Right forelimb (tissue), 1 donor: ENCODE results near the gene RFK.
"Not testable (repeated sequence)": the region's sequence is repeated elsewhere in the genome, so short reads cannot be mapped to it uniquely, and the experiment has no call there.

Source experiments
- DNase-seq: peaks from one replicate; pipeline ENCODE4 v3.0.0-alpha.2; 2018

Gene RFK

DNA sequence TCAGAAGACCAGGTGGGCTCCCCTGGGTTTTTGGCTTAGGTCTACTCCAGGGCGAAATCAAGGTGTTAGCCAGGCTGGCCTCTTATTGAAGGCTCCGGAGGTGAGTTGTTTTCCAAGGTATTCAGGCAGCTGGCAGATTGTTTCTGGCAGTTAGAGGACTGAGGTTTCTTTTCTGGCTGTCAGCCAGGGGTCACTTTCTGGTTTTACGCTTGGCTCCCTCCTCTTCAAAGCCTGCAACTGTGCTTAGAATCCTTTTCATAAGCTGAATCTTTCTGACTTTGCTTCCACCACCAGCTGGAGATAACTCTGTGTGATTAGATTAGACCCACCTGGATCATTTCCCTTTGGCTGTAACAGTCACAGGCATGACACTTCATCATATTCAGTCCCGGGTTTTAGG lies 24.6 kb downstream of the RFK start:
- DNase-seq, result peak; percentile 50

DNA sequence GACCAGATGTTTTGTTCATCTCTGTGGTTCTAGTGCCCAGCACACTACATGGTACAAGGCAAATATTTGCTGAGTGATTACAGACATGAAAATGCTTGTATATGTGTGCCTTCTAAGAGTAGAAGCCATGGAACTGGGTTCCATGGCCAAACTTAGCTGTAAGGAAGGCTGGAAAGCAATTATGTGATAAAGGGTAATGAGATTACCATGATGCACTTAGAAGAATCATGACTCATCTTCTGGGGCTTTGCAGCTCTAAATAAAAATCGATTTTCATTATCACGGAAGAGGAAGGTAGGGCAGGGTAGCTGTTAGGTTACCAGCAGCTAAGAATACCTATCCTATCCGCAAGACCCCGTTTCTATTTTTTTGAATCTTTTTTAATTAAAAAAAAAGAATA lies 28.0 kb downstream of the RFK start:
- no peak for DNase-seq

DNA sequence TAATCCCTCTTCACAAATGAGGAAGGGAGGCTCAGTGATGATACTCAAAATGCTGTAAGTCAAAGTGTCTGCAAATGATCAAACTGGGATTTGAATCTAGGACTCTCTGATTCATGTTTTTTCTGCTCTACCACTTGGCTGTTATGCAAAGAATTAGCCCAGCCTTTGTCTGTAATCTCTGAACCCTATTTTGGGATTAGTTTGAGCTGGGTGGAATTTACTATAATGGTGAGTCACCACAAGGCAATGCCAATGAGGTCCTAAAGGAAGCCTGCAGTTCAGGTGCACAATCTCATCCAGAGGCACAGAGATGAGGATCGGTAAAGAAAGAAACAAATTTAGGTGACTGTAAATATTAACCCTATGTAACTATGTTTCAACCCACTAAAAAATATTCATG lies 29.2 kb downstream of the RFK start:
- no peak for DNase-seq

DNA sequence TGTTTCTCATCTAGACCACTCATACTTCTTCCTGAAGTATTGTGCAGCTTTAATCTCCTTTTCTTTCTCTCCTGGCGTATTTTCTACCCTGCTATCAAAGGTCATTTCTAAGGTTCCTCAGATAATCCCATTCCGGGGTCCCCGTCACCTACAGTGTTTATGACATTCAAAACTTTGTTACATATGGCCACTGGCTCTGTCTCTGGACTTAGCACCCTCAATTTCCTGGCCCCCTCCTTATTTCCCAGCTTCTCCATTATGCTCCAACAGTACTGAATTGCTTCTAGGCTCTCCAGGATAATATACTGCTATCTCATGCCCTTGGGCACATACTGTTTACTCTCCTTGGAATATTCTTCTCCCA lies 31.2 kb downstream of the RFK start:
- no peak for DNase-seq

DNA sequence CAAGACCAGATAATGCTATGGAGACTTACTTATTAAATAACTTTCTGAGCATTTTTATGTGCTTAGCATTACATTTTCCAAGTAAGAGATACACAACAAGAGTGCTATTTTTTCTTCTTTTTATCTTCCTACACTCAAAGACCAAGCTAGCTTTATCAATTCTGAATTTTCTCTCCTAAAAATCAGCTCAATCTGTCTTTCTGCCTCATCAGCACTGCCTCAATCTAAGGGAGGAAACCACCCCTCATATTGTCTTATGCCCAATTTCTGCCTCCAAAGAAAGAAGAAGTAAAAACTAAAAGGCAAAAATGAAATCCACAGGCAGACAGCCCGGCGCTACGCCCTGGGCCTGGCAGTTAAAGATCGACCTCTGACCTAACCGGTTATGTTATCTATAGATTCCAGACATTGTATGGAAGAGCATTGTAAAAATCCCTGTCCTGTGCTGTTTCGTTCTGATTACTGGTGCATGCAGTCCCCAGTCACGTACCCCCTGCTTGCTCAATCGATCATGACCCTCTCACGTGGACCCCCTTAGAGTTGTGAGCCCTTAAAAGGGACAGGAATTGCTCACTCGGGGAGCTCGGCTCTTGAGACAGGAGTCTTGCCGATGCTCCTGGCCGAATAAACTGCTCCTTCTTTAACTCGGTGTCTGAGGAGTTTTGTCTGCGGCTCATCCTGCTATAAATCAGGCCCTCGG lies 31.7 kb downstream of the RFK start:
- not testable (repeated sequence) for DNase-seq

DNA sequence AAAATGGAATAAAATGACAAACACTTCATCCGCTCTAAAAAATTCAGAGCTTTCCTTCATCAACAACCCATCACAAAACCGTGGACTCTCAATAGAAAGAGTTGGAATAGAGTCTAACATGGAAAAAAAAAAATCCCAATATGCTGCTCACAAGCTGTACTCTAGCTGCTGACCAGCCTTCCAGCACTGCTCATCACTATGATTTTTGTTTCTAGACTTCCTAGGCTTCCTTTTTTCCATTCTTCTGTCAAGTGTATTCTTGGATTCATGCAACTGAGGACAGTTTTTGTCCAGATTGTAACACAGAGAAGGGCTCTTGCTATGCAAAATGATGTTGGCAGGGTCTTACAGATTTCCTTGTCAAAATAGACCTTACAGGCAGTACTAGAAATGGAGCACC lies 34.5 kb downstream of the RFK start:
- no peak for DNase-seq

DNA sequence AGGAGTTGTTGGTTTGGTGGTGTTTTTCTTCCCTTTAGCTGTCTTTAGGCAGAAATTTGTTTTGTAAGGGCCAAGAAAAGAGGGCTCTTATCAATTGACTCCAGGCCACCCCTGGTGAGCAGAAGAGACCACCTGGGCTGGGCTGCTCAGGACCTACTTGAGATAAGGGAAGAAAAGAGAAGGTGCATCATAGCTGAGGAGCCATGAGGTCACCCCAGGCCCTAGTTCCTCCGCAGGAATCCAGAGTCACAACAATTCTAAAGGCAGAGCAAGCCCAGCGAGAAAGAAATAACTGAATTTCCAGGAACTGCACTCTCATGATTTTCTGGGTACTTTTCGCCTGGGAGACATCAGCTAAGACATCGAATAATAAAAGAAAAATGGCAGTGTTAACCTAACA lies 34.9 kb downstream of the RFK start:
- DNase-seq, result no peak

DNA sequence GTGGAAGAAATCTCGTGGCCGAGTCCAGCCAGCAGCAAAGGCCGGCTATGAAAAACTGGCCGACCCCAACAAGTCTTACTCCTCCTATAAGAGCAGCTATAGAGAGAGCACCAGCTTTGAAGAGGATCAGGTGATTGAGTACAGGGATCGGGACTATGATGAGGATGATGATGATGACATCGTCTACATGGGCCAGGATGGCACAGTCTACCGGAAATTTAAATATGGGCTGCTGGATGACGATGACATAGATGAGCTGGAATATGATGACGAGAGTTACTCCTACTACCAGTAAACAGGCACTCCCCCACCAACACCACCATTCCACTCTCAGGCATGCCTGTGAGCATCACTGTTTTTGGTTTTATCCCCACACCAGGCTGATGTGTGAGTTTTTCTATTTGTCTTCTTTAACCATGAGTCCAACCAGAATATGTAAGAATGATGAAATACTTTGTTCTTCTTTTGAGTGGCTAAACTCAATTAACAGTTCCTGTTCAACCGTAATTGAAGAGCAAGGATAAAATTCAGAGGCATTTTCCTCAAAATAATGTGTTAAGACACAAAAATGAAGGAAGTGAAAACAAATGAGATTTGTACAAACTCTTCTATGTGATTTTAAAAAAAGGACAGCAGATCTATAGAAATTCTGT lies 35.5 kb downstream of the RFK start:
- no peak for DNase-seq

DNA sequence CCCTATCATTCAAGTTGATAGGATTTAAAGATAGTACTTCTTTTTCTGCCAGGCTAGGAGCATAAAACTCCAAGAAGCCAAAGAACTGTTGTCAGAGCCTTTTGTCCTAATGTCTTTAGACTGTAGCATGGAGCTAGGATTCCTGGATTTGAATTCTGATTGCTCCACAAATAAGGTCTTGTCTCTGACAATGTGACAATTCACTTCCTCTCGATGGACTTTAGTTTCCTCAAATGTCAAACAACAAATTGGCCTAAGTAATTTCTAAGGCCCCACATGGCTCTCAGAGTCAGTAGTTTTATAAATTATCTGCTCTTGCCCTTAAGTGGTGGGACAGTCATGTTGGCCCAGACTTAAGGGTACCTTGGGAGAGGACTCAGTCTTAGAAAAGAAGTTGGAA lies 36.7 kb downstream of the RFK start:
- DNase-seq, result no peak

DNA sequence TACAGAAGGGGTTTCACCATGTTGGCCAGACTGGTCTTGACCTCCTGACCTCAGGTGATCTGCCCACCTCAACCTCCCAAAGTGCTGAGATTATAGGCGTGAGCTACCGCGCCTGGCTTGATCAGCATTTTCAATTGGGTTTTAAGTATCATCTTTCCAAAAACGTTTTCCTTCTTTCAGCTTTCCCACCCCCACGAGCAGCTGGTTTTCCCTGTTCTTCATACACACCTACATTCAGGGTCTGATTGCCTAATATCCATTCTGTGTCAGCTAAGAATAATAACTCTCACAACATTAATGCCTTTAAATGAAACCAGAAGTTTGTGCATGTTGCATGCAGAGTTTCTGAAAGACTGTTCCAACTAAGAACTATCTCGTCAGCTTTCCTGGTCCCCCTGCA lies 38.3 kb downstream of the RFK start:
- DNase-seq, result no peak

DNA sequence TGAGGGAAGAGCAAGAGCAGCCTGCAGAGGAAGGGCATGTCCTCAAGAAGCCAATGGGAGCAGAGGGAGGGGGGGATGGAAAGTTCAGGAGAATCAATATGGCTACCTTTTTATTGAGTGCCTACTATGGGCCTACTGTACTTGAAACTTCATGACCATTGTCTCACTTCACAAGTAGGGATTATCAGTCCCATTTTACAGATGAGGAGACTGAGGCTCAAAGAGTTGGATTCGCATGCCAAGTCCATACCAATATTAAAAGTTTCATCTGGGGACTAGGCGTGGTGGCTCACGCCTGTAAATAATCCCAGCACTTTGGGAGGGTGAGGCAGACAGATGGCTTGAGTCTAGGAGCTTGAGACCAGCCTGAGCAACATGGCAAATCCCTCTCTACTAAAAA lies 40.0 kb downstream of the RFK start:
- DNase-seq, result no peak

DNA sequence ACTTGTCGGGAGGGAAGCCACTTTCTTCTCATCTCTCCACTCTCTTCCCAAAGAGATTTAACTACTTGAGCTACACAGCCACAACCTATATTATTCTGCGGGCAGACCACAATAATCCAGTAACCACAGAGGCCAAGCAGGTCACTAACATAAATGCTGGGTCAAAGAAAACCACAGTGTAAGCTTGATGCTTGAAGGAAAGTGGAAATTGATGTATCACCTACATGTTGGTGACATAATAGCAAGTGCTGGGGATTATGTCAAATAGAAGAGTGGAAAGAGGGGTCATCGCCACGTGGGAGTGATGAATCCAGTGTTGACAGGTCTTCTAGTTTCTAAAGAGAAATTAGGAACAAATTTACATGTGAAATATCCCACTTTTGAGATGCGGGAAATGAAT lies 40.9 kb downstream of the RFK start:
- DNase-seq, result no peak

DNA sequence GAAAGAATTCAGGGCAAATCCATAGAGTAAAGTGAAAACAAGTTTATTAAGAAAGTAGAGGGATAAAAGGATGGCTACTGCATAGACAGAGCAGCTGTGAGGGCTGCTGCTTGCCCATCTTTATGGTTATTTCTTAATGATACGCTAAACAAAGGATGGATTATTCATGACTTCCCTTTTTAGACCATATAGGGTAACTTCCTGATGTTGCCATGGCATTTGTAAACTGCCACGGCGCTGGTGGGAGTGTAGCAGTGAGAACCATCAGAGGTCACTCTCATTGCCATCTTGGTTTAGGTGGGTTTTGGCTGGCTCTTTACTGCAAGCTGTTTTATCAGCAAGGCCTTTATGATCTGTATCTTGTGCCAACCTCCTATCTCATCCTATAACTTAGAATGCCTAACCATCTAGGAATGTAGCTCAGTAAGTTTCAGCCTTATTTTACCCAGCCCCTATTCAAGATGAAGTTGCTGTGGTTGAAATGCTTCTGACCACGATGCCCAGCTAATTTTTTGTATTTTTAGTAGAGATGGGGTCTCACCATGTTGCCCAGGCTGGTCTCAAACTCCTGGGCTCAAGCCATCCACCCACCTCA lies 42.1 kb downstream of the RFK start:
- no peak for DNase-seq

DNA sequence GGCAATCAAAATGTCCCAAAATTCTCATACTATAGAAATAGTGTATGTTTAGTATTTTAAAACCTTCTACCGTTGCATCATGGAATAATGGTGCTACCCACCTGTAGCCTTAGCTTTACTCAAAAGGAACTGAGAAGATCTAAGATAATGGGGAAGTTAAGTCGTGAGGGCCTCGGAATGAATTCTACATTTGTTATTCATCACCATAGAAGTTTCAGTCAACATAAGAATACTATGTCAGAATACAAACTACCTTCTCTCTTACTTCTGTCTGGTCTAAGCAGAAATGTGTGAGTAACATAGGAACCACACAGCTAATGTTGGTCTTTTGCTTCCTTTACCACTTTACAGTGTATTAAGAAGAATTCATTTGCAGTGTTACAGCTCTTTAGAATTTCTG lies 43.2 kb downstream of the RFK start:
- no peak for DNase-seq

DNA sequence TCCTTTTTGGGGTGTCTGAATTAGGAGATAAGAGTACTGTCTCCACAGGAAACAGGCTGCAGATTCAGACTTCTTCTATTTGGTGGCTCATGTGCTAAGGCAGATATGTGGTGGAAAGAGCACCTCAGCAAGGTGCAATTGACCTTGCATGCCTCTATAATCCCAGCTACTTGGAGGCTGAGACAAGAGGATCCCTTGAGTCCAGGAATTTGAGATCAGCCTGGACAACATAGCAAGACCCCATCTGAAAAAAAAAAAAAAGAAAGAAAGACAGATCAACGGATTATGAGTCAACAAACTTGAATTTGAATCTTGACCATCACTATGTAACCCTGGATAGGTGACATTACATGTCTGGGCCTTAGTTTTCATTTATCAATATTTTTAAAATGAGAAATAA lies 44.4 kb downstream of the RFK start:
- DNase-seq, result no peak

DNA sequence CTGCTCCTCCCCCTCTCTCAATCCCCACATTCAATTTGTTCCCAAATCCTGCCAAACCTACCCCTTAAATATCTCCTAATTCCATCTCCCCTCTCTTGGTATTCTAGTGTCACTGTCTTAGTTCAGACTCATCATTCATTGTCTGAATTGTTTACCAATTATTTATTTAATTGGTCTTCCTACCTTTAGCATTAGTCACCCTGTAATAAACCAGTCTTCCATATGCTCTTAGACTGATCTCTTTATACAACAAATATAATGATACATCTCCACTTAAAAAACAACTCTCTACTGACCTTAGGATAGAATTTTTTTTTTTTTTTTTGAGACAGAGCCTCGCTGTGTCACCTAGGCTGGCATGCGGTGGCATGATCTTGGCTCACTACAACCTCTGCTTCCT lies 51.4 kb downstream of the RFK start:
- DNase-seq, result no peak

DNA sequence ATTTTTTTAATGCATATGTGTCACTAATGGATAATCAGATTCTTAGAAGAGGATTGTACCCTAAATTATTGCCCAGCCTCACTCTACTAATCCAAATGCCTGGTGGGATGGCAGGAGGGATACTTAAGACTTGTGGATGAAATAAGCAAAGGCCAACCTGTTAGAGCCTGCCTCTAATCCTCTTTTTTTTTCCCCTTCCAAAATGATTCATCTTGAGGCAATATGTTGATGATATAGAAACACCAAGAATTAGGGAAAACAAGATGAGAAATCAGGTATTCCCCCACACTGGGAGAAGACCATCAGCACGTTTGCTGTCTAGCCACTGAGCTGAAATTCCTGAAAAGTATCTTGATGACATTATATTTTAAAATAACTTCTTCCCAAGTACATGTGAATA lies 52.0 kb downstream of the RFK start:
- no peak for DNase-seq

DNA sequence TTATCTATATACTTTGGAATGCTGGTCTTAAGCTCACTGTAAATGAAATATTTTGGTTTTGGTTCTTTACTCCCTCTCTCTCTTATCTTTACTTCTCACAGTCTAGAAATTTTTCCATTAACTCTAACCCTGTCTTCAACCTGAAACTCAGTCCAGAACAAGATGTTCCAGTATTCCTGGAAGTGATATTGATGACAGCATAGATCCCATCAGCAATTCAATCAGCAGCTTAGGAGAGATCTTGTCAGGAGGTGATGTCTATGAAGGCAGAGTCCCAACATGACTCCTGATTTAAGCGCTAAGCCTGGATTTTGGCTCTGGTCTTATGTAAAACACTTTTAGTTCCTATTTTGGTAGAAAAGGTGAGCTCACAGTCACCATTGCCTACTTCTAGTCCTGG lies 52.6 kb downstream of the RFK start:
- DNase-seq, result no peak

DNA sequence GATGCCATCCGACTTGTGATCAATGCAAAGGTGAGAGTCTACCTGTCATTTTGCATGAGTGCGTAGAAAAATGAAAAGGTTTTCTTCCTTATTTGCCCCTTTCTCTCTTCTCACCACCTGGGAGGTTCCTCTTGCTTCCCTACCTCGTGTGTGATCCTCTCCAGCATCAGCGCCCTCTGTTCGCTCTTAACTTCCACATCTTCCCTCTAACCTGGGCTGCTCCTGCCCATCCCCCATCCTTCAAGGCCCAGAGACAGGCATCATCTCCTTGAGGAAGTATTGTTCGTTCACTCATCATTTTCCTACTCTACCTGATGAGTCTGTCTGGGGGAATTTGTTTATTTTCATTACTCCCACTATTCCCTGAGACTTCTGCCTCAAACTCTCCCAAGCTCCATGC lies 55.8 kb downstream of the RFK start:
- no peak for DNase-seq

DNA sequence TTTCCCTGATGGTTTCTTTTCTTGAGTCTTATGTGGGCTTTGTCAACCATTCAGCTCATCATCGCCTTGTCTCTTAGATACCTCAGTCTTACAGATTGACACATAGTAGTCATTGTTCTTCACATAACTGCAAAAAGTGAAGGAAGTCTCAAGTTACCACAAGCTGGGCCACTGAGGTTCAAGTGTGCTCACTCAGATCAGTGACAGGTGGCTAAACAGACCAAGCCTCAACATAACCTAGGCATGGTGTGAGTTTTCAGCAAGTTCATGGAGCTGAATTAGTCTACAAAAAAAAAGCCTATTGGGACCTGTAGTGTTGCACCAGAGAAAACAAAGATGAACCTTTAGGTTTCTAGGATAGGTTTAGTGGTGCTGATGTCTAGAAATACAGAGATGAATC lies 58.2 kb downstream of the RFK start:
- no peak for DNase-seq
